Liver (tissue), 9 donors: ENCODE results near the gene BAZ2B. TPM values are rescaled to one million over a fixed set of nuclear protein-coding genes. Genes with fewer than 3 reads are reported as not detected.

Experiments used
- DNase-seq: peaks from one replicate; pipeline ENCODE4 v3.0.0-alpha.2; 2017; ENCODE audit warnings: low spot score
- H3K27ac ChIP-seq, 2 donors: one replicate each; pipeline ENCODE4 v1.7.0; 2013; ENCODE audit warnings: inconsistent platforms in 2 of 2, low read length in 2 of 2, control low read depth in 1 of 2, low read depth in 1 of 2, mild to moderate bottlenecking in 1 of 2
- H3K27me3 ChIP-seq, 4 donors: one replicate each; pipeline versions ENCODE4 v1.6.1 to v1.7.0; 2013; ENCODE audit warnings: low read length in 3 of 4, inconsistent platforms in 1 of 4, mild to moderate bottlenecking in 1 of 4, moderate library complexity in 1 of 4; ENCODE audit not compliant: control insufficient read depth in 4 of 4, insufficient read depth in 4 of 4
- H3K36me3 ChIP-seq, 4 donors: one replicate each; pipeline versions ENCODE4 v1.6.1 to v1.7.0; 2013; ENCODE audit warnings: low read length in 3 of 4, mild to moderate bottlenecking in 3 of 4, low read depth in 1 of 4, moderate library complexity in 1 of 4; ENCODE audit not compliant: control insufficient read depth in 4 of 4, insufficient read depth in 3 of 4
- H3K4me1 ChIP-seq, 4 donors: one replicate each; pipeline versions ENCODE4 v1.6.1 to v1.7.0; 2013; ENCODE audit warnings: low read length in 3 of 4, mild to moderate bottlenecking in 3 of 4, moderate library complexity in 1 of 4; ENCODE audit not compliant: control insufficient read depth in 4 of 4, insufficient read depth in 4 of 4
- H3K4me3 ChIP-seq, 3 donors: one replicate each; pipeline versions ENCODE4 v1.6.1 to v1.7.0; 2013; ENCODE audit warnings: low read length in 3 of 3, control low read depth in 1 of 3, low read depth in 1 of 3, mild to moderate bottlenecking in 1 of 3
- H3K9ac ChIP-seq, 2 donors: one replicate each; pipeline ENCODE4 v1.7.0; 2013; ENCODE audit warnings: low read length in 2 of 2, mild to moderate bottlenecking in 2 of 2, moderate library complexity in 2 of 2, control low read depth in 1 of 2, low read depth in 1 of 2
- H3K9me3 ChIP-seq, 4 donors: one replicate each; pipeline versions ENCODE4 v1.6.1 to v1.7.0; 2013; ENCODE audit warnings: low read length in 3 of 4; ENCODE audit not compliant: control insufficient read depth in 4 of 4
- EGR1 ChIP-seq, 2 donors: IDR thresholded peaks; 2 replicates each; pipeline ENCODE4 v1.6.1; 2016 to 2018; ENCODE audit warnings: antibody characterized with exemption in 2 of 2, low read depth in 2 of 2
- FOXA1 ChIP-seq: IDR thresholded peaks from 2 replicates; pipeline ENCODE4 v1.6.1; 2016; ENCODE audit warnings: antibody characterized with exemption
- FOXA2 ChIP-seq: IDR thresholded peaks from 2 replicates; pipeline ENCODE4 v1.6.1; 2016; ENCODE audit warnings: antibody characterized with exemption
- GABPA ChIP-seq, 2 donors: IDR thresholded peaks in 1 of 2; conservative IDR thresholded peaks in 1 of 2; 2 replicates each; pipeline ENCODE4 v1.6.1; 2016; ENCODE audit warnings: antibody characterized with exemption in 2 of 2, mild to moderate bottlenecking in 1 of 2, moderate library complexity in 1 of 2
- HNF4G ChIP-seq: IDR thresholded peaks from 2 replicates; pipeline ENCODE4 v1.6.1; 2016; ENCODE audit warnings: antibody characterized with exemption
- NR2F2 ChIP-seq: IDR thresholded peaks from 2 replicates; pipeline ENCODE4 v1.6.1; 2016; ENCODE audit warnings: antibody characterized with exemption
- RAD21 ChIP-seq, 2 donors: IDR thresholded peaks; 2 replicates each; pipeline ENCODE4 v1.6.1; 2016; ENCODE audit warnings: antibody characterized with exemption in 2 of 2, mild to moderate bottlenecking in 2 of 2
- RXRA ChIP-seq, 2 donors: IDR thresholded peaks; 2 replicates each; pipeline ENCODE4 v1.6.1; 2017 to 2018; ENCODE audit warnings: antibody characterized with exemption in 2 of 2, mild to moderate bottlenecking in 1 of 2
- SP1 ChIP-seq: IDR thresholded peaks from 2 replicates; pipeline ENCODE4 v1.6.1; 2018; ENCODE audit warnings: antibody characterized with exemption, mild to moderate bottlenecking
- YY1 ChIP-seq: IDR thresholded peaks from 2 replicates; pipeline ENCODE4 v1.6.1; 2016; ENCODE audit warnings: antibody characterized with exemption, mild to moderate bottlenecking
- WGBS: extraction: QIAGEN DNeasy Blood & Tissue Kit; methylation state at CpG from one replicate; pipeline ENCODE4 v1.1.7; 2013; 5-methylcytosine and 5-hydroxymethylcytosine counted together
- polyA plus RNA-seq, 2 donors: library from polyadenylated mRNA; stranded (reverse) in 1 of 2; unstranded in 1 of 2; fragments of 200-250 nt in 1 of 2; fragments of >200 nt in 1 of 2; fragmentation: Nextera tagmentation in 1 of 2; extraction: Ambion mirVana in 1 of 2; gene quantifications; one replicate each; pipeline versions ENCODE4 v1.2.1 to v1.2.3, GENCODE V29; 2013 to 2015
- total RNA-seq, 2 donors: library from RNA; depleted of rRNA; stranded (reverse); fragments of >200 nt; gene quantifications; one replicate each; pipeline ENCODE4 v1.2.3, GENCODE V29; 2014
- TF ChIP-seq, protein P1 (sequence below): IDR thresholded peaks from 2 replicates; pipeline ENCODE4 v1.6.1; 2016; ENCODE audit warnings: antibody characterized with exemption
- TF ChIP-seq, protein P2 (sequence below): IDR thresholded peaks from 2 replicates; pipeline ENCODE4 v1.6.1; 2016; ENCODE audit warnings: antibody characterized with exemption
- TF ChIP-seq, protein P3 (sequence below): fragments of 150-350 bp; IDR thresholded peaks from 2 replicates; pipeline ENCODE4 v1.5.1; 2017; ENCODE audit warnings: improper control_type of control experiment, low read depth, low read length; ENCODE audit not compliant: missing input control
- donor health status: healthy.
- donor health status: healthy.
- donor health status: healthy.
- donor health status: healthy.
- donor health status: healthy.

The BAZ2B gene
- total and polyA plus RNA-seq, 4 donors: 6.7 to 61.0 (median 24.9) TPM

DNA sequence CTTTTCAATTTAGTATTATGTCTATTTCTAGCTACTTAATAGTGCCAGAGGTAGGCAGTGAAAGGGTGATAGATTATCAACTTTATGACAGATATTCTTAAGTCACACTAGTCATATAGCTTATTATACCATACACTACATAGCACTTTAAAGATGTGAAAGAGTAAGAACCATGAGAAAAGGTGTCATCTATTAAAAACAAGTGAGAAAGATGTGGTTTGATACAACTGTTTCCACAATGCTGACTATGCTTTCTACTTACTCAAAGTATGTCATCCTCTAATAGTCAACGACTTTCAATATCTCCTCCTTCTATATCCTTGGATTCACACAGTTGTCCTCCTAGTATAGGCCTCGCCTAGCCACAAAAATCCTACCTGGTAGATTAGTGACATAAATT lies 196.9 kb downstream of the BAZ2B start:
- 94% methylated on average over 2 of the region's 2 CpGs for WGBS
- Histone ChIP-seq H3K36me3 (peaks cover 2 to 8% (median 6%) of the 10 kb centered on the region in 4 donors), H3K9me3 (no peaks in the 10 kb centered on the region), H3K27ac (no peak overlapping the region), H3K9ac (no peak overlapping the region), H3K4me3 (no peak overlapping the region), H3K4me1 (peaks cover 0 to 3% (median 0%) of the 10 kb centered on the region in 4 donors), H3K27me3 (no peaks in the 10 kb centered on the region)
- DNase-seq: no peak
- TF ChIP-seq NR2F2: no peak
- TF ChIP-seq, protein P1, sequence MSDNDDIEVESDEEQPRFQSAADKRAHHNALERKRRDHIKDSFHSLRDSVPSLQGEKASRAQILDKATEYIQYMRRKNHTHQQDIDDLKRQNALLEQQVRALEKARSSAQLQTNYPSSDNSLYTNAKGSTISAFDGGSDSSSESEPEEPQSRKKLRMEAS: no peak
- TF ChIP-seq FOXA2: no peak
- TF ChIP-seq RXRA (IDR thresholded peaks at IDR 0.05): no peak
- no peak for TF ChIP-seq YY1
- no peak for TF ChIP-seq SP1
- TF ChIP-seq FOXA1: no peak
- no peak for TF ChIP-seq EGR1 (IDR thresholded peaks at IDR 0.05; ENCODE audit: low read depth in 2 of 2)
- TF ChIP-seq, protein P2, sequence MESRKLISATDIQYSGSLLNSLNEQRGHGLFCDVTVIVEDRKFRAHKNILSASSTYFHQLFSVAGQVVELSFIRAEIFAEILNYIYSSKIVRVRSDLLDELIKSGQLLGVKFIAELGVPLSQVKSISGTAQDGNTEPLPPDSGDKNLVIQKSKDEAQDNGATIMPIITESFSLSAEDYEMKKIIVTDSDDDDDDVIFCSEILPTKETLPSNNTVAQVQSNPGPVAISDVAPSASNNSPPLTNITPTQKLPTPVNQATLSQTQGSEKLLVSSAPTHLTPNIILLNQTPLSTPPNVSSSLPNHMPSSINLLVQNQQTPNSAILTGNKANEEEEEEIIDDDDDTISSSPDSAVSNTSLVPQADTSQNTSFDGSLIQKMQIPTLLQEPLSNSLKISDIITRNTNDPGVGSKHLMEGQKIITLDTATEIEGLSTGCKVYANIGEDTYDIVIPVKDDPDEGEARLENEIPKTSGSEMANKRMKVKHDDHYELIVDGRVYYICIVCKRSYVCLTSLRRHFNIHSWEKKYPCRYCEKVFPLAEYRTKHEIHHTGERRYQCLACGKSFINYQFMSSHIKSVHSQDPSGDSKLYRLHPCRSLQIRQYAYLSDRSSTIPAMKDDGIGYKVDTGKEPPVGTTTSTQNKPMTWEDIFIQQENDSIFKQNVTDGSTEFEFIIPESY: no peak
- TF ChIP-seq GABPA (IDR thresholded peaks at IDR 0.05 in 1 of 2, conservative IDR thresholded peaks at IDR 0.05 in 1 of 2): no peak
- TF ChIP-seq, protein P3, sequence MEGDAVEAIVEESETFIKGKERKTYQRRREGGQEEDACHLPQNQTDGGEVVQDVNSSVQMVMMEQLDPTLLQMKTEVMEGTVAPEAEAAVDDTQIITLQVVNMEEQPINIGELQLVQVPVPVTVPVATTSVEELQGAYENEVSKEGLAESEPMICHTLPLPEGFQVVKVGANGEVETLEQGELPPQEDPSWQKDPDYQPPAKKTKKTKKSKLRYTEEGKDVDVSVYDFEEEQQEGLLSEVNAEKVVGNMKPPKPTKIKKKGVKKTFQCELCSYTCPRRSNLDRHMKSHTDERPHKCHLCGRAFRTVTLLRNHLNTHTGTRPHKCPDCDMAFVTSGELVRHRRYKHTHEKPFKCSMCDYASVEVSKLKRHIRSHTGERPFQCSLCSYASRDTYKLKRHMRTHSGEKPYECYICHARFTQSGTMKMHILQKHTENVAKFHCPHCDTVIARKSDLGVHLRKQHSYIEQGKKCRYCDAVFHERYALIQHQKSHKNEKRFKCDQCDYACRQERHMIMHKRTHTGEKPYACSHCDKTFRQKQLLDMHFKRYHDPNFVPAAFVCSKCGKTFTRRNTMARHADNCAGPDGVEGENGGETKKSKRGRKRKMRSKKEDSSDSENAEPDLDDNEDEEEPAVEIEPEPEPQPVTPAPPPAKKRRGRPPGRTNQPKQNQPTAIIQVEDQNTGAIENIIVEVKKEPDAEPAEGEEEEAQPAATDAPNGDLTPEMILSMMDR: no peak

DNA sequence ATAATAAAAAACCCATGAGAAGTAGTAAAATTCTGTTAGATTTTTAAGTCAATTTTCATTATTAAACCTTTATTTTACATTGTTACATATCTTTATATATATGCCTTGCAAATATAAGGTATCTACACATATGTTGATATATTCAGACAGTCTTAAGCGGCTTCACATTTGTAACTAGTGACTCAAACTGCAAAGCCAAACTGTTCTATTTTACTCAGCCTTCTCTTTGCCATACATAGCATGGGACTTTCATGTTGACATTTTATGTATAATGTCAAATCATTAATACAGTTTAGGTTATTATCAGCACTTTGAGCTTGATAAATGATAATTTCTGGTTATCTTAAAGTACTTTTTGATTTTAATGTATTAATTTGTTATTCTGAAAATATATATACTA lies 204.9 kb downstream of the BAZ2B start:
- Histone ChIP-seq H3K9me3 (no peaks in the 10 kb centered on the region), H3K4me1 (no peaks in the 10 kb centered on the region), H3K9ac (no peak overlapping the region), H3K4me3 (no peak overlapping the region), H3K36me3 (peaks cover 1 to 18% (median 9%) of the 10 kb centered on the region in 4 donors), H3K27me3 (no peaks in the 10 kb centered on the region), H3K27ac (no peak overlapping the region)
- DNase-seq: no peak
- 92% methylated on average over 1 of the region's 1 CpG for WGBS
- TF ChIP-seq GABPA (IDR thresholded peaks at IDR 0.05 in 1 of 2, conservative IDR thresholded peaks at IDR 0.05 in 1 of 2): no peak
- TF ChIP-seq RAD21 (IDR thresholded peaks at IDR 0.05): no peak
- TF ChIP-seq HNF4G: no peak
- TF ChIP-seq, protein P2: no peak
